ENCODE data around the gene SMAD7.

GRCh38 chr18:48877941-48878340 lies 72.8 kb downstream of the SMAD7 start:
- TF ChIP-seq CTCF (IDR thresholded peaks at IDR 0.05 in 4 of 5, conservative IDR thresholded peaks at IDR 0.05 in 1 of 5) (no peak), POLR2A (IDR thresholded peaks at IDR 0.05) (no peak)

All from gastrocnemius medialis (tissue), 4 donors.